Measurements from ENCODE around the gene AMACR. TPM values are rescaled to one million over a fixed set of nuclear protein-coding genes. Genes with fewer than 3 reads are reported as not detected.
"Not testable (repeated sequence)": the region's sequence is repeated elsewhere in the genome, so short reads cannot be mapped to it uniquely, and the experiment has no call there.

AMACR gene
- total RNA-seq, 1 experiment from 2014 or later: 23.6 TPM

DNA sequence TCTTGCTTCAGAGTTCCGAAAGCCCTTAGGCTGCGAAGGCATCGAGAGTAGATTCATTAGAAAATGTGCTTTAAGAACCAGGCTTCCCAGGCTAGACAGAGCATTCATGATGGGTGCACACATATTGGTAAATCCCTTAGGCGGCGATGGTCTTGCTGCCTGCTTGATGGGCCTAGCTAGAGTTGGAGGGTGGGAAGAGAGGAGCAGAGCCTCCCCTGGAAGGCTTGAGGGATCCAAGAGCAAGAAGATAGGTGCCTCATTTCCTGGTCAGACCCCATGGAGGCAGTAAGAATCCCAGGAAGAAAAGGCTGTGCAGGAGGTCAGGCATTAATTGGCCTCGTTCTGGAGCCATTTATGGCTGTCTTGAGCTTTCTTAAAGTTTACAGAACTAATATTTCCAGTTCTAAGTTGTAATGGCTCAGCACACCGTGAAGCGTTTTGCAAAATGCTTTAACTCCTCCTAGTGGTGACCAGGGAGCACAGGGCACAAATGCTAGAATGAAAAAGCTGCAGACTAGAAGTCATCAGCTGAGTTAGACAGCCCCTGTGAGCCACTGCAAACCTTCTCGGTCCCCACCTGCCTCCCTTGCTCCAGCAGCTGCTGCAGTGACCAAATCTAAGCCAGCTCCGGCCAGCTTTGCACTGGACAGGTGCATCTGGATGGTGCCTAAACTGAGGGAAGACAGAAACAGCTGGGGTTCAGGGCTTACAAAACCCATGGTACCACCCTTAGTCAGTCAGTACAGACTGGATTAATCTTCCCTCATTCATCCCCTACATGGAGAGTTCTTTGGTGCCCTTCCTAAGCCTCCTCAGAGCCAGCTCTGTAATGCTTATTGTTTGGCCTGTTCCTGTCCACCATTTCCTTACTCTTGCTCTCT is 38.0 kb downstream of the AMACR start:
- peak; percentile 61 for DNase-seq (ENCODE audit: low read depth)

DNA sequence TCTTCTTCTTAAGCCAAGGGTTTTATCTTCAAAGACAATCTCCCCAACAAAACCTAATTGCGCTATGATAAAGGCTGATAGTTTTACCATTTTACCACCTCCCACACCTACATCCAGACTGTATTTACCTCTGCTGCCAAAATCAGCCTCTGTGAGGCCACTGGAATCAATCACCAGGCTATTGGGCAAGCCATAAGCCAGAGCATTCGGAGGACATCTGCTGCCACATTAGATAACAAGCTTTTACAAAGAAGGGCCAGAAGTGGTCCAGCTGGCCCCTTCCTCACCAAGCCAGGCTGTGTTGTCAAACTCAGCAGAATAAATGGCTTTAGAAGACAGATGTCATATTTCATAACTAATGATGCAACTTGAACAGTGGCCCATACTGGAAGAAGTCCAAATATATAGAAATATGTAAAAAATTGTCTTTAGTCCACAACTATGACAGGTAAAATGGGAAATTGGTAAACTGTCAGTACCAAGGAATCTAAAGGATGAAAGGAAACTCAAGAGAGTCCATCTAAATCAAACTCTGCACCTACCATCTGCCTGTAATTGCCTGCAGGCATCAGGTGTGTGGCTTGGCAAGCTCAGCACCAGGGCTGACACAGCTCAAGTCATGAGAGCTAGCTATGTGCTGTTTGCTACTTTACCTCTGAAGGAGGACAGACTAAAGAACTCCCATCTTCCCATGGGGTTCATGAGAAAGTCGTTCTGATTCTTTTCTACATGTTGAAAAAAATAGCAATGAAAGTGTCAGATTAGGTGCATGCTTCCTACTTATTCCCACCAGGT is 39.4 kb downstream of the AMACR start:
- DNase-seq (ENCODE audit: low read depth): no peak

DNA sequence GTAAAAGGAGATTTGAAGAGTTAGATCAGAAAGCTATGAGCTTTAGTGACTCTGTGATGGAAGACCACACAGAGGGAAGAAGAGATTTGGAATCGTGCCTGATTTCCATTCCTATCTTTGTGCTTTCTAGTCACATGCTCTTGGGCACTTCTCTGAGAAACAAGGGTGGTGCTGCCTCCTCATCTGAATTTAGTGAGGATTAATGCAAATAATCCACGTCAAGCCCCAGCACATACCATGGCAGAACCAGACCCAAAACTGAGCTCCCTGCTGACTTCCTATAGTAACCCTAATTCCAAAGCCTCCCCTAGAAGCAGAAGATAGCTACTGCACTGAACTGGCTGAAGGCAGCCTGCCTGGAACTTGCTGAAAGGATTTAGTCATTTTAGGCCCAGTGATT is 41.0 kb downstream of the AMACR start:
- DNase-seq (ENCODE audit: low read depth): no peak

DNA sequence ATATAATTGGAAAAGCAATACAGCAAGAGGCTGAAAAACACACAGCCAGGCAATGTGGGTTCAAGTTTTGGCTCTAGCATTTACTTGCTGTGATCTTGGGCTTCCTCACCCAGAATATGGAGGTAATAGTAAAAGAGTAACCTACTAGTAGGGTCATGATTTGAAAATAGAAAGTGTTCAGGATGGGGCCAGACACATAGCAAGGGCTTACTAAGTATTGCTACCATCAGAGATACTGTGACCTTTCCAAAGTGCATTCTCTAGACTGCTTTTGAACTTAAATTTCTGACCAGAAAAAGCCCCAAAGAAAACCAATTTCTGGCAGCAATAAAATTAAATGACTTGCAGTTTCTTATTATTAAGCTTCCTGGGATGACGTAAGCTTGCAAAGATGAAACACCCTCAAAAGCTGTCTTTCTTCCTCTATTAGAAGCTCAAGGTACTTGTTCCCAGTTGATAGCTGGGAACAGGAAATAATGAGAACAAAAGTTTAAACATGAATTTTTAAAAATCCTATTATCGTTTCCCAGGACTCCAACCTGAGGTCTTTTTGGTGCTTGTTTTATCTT is 43.6 kb downstream of the AMACR start:
- no peak for DNase-seq (ENCODE audit: low read depth)

DNA sequence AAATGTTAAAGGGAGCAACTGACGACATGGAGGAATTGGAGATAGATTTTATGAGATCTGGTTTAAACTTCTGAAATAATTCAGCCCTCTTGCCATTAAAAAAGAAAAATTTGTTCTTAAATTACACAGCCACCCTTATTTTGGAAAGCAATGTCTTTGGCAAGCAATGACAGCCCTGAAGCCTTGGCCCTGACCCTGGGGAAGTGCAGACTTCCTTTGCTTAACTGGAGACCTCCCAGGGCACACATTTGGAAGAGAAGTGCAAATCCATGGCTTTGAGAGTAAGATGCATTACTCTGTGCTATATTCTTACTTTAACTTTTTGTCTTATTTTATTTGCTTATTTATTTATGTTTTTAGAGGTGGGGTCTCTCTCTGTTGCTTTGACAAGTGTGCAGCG is 49.7 kb downstream of the AMACR start:
- no peak for DNase-seq (ENCODE audit: low read depth)

DNA sequence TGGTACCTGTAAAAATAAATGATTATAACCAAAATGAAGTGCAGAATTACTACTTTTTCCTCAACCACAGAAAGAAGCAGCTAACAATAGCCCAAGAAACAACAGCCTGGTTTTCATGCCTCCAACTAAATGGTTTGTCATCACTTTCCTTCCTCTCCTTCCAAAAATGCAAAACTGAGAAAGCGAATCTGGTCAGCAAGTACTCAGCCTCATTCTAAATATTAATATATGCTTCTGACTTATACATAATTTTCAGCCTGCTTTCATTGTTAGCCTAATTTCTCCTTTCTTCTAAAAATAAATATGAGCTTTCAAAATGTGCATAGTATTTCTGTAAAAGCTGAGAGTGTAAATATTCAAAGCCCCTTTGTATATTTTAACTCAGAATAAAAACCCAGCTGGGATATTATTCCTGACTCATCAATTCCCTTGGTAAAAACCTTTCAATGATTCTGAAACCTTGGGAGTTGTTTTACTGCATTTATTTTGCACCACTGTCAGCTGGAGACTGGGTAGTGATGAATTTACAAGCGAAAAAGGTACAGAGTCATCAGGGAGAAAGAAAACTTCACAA is 50.2 kb downstream of the AMACR start:
- no peak for DNase-seq (ENCODE audit: low read depth)

DNA sequence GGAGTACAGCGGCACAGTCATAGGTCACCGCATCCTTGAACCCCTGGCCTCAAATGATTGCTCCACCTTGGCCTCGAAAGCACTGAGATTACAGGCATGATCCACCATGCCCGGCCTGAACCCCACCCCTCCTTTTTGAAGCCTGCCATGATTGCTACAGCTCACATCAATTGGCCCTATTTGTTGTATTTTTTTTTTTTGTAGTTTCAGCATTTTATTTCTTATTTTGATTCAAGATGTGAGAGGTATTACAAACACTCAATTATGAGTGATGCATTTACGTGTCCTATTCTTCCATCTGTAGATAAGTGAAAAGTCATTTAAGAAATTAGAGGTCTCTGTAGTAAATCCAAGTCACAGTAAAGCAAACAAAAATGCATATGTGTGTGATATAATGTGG is 55.7 kb downstream of the AMACR start:
- not testable (repeated sequence) for DNase-seq (ENCODE audit: low read depth)

DNA sequence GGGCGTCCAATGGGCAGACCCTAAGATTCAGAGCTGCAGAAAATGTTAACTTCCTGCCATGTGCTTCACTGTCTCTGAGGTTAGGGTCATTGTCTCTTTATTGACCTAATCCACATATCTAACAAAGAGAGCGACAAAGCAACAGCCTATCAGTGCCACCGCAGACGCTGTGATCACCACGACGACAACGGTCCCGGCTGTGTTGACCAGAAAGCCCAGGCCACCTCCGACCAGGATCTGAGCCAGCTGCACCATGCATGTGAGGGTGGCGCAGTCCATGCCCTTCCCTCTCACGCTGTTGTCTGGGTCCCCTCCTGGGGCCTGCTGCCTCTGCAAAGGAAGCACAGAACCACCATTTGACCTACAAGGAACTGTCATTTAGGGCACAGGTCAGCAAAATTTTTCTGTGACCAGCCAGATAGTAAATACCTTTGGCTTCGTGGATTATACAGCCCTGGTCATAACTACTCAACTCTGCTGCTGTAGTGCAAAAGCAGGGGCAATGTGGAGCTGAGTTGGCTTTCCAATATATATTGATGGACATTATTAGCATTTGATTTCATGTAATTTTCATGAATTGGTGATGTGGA is 63.2 kb downstream of the AMACR start:
- DNase-seq (ENCODE audit: low read depth): no peak

DNA sequence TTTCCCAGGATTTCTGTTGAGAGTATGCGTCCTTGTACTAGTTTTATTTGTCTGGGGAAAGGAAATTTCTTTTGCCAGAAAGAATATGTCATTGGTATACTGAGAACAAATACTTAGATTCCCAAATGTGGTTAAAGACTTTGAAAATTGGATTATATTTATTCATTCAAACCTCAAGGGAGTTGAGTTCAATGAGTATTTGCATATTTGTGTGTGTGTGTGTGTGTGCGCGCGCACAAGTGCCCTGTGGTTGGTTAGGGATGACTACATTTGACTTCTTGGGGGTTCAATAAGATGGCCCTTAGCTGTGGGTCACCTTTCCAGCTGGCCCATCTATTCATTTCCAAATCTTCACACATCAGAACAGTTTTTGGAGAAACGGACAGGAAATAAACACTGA is 66.8 kb downstream of the AMACR start:
- DNase-seq (ENCODE audit: low read depth): no peak

DNA sequence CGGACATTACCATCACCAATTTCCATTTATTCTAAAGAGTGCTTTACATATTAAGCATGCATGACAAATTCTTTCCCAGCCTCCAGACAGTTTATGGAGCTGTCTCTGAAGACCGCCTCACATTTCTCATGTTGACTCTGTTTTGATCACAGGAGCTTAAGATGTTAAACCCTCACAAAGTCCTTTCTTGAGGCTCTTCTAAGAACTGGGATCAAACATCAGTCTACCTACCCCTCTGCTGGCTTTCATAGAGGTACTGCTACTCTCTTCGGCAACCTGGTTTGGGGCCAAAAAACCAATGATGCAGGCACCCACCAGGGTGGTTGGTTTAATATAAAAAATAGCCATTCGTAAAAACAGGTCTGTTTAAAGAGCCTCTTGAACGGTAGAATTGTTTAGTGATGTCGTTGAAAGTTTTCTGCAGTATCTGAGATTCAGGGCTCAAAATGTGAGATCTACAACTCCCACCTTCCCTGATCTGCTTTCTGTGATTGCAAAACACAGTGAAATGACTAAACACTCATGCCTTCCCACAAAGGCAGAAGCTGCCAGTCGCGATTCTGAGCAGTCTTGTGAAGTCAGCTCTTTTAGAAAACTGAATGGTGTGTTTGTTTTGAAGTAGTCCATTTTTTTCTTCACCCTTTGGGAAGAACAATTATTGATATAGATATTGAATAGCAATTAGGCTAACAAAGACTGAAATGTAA is 68.1 kb downstream of the AMACR start:
- peak; percentile 51 for DNase-seq (ENCODE audit: low read depth)

DNA sequence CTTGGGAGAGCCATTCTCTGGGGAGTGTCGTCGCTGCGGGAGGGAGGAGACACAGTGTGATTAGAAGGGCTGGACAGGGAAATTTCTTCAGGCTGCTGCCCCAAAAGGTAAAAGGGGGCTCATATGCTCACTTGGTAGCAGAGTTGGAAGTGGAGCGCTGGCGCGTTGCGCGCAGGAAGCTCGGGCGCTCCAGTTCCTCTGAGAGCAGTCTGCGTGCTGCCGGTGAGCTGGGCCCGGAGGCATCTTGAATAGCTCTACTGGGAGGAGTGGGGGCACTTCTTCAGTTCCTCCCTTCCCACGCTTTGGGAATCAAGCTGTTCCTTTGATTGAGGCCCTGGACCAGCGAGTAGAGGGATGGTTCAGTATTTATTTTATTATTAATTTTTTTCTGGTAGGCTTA is 69.0 kb downstream of the AMACR start:
- DNase-seq (ENCODE audit: low read depth): no peak

DNA sequence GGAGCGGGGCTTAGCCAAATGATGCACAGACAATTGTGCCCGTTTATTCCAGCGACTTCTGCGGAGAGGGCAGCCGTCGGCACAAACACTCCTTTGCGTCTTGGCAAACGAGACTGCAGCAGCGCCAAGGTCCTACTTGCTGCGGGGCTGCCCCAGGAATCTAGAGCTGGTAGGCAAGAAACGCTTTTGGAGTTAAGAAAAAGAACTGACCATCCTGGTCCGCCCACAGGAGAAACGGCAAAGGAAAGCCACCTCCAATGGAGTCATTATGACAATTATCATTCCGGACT is 69.4 kb downstream of the AMACR start:
- no peak for DNase-seq (ENCODE audit: low read depth)

DNA sequence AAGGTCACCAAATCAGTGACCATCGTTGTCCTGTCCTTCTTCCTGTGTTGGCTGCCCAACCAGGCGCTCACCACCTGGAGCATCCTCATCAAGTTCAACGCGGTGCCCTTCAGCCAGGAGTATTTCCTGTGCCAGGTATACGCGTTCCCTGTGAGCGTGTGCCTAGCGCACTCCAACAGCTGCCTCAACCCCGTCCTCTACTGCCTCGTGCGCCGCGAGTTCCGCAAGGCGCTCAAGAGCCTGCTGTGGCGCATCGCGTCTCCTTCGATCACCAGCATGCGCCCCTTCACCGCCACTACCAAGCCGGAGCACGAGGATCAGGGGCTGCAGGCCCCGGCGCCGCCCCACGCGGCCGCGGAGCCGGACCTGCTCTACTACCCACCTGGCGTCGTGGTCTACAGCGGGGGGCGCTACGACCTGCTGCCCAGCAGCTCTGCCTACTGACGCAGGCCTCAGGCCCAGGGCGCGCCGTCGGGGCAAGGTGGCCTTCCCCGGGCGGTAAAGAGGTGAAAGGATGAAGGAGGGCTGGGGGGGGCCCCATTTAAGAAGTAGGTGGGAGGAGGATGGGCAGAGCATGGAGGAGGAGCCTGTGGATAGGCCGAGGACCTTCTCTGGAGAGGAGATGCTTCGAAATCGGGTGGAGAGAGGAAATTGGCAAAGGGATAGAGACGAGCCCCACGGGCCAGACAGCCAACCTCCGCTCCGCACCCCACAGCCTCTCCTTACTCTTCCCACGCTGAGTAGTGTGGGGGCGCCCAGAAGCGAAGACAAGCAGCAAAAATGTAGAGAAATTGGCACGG is 69.9 kb downstream of the AMACR start:
- DNase-seq (ENCODE audit: low read depth): no peak

DNA sequence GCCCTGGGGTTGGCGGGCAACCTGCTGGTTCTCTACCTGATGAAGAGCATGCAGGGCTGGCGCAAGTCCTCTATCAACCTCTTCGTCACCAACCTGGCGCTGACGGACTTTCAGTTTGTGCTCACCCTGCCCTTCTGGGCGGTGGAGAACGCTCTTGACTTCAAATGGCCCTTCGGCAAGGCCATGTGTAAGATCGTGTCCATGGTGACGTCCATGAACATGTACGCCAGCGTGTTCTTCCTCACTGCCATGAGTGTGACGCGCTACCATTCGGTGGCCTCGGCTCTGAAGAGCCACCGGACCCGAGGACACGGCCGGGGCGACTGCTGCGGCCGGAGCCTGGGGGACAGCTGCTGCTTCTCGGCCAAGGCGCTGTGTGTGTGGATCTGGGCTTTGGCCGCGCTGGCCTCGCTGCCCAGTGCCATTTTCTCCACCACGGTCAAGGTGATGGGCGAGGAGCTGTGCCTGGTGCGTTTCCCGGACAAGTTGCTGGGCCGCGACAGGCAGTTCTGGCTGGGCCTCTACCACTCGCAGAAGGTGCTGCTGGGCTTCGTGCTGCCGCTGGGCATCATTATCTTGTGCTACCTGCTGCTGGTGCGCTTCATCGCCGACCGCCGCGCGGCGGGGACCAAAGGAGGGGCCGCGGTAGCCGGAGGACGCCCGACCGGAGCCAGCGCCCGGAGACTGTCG is 70.7 kb downstream of the AMACR start:
- no peak for DNase-seq (ENCODE audit: low read depth)

DNA sequence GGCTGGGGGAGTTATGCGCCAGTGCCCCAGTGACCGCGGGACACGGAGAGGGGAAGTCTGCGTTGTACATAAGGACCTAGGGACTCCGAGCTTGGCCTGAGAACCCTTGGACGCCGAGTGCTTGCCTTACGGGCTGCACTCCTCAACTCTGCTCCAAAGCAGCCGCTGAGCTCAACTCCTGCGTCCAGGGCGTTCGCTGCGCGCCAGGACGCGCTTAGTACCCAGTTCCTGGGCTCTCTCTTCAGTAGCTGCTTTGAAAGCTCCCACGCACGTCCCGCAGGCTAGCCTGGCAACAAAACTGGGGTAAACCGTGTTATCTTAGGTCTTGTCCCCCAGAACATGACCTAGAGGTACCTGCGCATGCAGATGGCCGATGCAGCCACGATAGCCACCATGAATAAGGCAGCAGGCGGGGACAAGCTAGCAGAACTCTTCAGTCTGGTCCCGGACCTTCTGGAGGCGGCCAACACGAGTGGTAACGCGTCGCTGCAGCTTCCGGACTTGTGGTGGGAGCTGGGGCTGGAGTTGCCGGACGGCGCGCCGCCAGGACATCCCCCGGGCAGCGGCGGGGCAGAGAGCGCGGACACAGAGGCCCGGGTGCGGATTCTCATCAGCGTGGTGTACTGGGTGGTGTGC is 71.4 kb downstream of the AMACR start, which contains the start of gene RXFP3:
TSS of gene RXFP3 (plus strand) at position 6 of the 636 bp plus-strand sequence. CDS start at position 361, 355 bp downstream.
- no peak for DNase-seq (ENCODE audit: low read depth)

Measured in M059J (cell line).